GM18505 (cell line): ENCODE results near the gene TPH2.

Source experiments
- ATAC-seq: cut with Tn5 transposase; IDR thresholded peaks from one replicate; pipeline ENCODE4 v1.9.1; 2021; ENCODE audit not compliant: unreplicated experiment
- POLR2A ChIP-seq: IDR thresholded peaks from 4 replicates; pipeline ENCODE4 v1.6.1; 2011; ENCODE audit warnings: borderline replicate concordance; ENCODE audit not compliant: insufficient read depth, insufficient read length; ENCODE audit errors: extremely low read depth

Gene TPH2

GRCh38 chr12:71950404-71950803 is 11.8 kb downstream of the TPH2 start:
- TF ChIP-seq POLR2A, result no peak
- no peak for ATAC-seq

- ATAC-seq, result no peak
- no peak for TF ChIP-seq POLR2A
Observed at GRCh38 chr12:71950819-71951218, 12.2 kb downstream of the TPH2 start.

- ATAC-seq, result no peak
- TF ChIP-seq POLR2A, result no peak
Observed at GRCh38 chr12:71954083-71954778, 15.6 kb downstream of the TPH2 start.

GRCh38 chr12:71954861-71955260 is 16.2 kb downstream of the TPH2 start:
- no peak for ATAC-seq
- no peak for TF ChIP-seq POLR2A

- no peak for ATAC-seq
- TF ChIP-seq POLR2A, result no peak
Observed at GRCh38 chr12:71955970-71956369, 17.3 kb downstream of the TPH2 start.

GRCh38 chr12:71958056-71958455 is 19.4 kb downstream of the TPH2 start:
- no peak for TF ChIP-seq POLR2A
- ATAC-seq, result no peak

GRCh38 chr12:71958457-71958856 is 19.8 kb downstream of the TPH2 start:
- no peak for TF ChIP-seq POLR2A
- ATAC-seq, result no peak

GRCh38 chr12:71958993-71959578 is 20.4 kb downstream of the TPH2 start:
- no peak for ATAC-seq
- no peak for TF ChIP-seq POLR2A

- ATAC-seq, result no peak
- no peak for TF ChIP-seq POLR2A
Observed at GRCh38 chr12:71967211-71967610, 28.6 kb downstream of the TPH2 start.

- ATAC-seq, result no peak
- TF ChIP-seq POLR2A, result no peak
Observed at GRCh38 chr12:71969330-71969729, 30.7 kb downstream of the TPH2 start.

- TF ChIP-seq POLR2A, result no peak
- no peak for ATAC-seq
Observed at GRCh38 chr12:71970031-71970430, 31.4 kb downstream of the TPH2 start.

- no peak for ATAC-seq
- TF ChIP-seq POLR2A, result no peak
Observed at GRCh38 chr12:71972441-71973074, 33.9 kb downstream of the TPH2 start.

GRCh38 chr12:71973687-71974086 is 35.0 kb downstream of the TPH2 start:
- ATAC-seq, result no peak
- no peak for TF ChIP-seq POLR2A

- ATAC-seq, result no peak
- no peak for TF ChIP-seq POLR2A
Observed at GRCh38 chr12:71980538-71980937, 41.9 kb downstream of the TPH2 start.
